ENCODE measurements around the gene NLRP5.

DNA sequence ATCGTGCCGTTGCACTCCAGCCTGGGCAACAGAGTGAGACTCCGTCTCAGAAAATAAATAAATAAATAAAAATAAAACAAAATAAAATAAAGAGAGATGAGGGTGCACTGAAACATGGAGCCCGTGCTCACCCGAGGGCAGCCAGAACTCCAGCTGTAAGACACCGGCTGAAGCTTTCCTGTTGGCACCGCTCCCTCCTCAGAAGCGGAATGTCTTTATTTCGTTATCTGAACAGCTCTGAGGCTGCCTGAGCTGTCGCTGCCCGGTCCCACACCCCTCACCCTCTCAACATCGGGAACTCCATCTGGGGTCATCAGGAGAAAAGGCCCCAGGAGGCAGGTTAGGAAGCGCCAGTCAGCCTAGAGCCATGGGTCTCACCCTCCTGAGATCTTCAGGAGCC lies 110.1 kb downstream of the NLRP5 start:
- TF ChIP-seq, protein P1, sequence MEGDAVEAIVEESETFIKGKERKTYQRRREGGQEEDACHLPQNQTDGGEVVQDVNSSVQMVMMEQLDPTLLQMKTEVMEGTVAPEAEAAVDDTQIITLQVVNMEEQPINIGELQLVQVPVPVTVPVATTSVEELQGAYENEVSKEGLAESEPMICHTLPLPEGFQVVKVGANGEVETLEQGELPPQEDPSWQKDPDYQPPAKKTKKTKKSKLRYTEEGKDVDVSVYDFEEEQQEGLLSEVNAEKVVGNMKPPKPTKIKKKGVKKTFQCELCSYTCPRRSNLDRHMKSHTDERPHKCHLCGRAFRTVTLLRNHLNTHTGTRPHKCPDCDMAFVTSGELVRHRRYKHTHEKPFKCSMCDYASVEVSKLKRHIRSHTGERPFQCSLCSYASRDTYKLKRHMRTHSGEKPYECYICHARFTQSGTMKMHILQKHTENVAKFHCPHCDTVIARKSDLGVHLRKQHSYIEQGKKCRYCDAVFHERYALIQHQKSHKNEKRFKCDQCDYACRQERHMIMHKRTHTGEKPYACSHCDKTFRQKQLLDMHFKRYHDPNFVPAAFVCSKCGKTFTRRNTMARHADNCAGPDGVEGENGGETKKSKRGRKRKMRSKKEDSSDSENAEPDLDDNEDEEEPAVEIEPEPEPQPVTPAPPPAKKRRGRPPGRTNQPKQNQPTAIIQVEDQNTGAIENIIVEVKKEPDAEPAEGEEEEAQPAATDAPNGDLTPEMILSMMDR (IDR thresholded peaks at IDR 0.05; ENCODE audit: insufficient read depth, low read depth, low read length), result no peak
- TF ChIP-seq EZH2 (IDR thresholded peaks at IDR 0.05; ENCODE audit: insufficient read depth, low read length), result no peak
